Suppressor macrophage treated with lipopolysaccharide for 4 hours (primary cell): ENCODE measurements around the gene TPGS1.
A peak's percentile ranks its signal among the peaks of the same experiment; 100 is the strongest.

Source experiments
- DNase-seq: peaks from one replicate; pipeline ENCODE4 v3.0.0-alpha.2; 2020

The TPGS1 gene

DNA sequence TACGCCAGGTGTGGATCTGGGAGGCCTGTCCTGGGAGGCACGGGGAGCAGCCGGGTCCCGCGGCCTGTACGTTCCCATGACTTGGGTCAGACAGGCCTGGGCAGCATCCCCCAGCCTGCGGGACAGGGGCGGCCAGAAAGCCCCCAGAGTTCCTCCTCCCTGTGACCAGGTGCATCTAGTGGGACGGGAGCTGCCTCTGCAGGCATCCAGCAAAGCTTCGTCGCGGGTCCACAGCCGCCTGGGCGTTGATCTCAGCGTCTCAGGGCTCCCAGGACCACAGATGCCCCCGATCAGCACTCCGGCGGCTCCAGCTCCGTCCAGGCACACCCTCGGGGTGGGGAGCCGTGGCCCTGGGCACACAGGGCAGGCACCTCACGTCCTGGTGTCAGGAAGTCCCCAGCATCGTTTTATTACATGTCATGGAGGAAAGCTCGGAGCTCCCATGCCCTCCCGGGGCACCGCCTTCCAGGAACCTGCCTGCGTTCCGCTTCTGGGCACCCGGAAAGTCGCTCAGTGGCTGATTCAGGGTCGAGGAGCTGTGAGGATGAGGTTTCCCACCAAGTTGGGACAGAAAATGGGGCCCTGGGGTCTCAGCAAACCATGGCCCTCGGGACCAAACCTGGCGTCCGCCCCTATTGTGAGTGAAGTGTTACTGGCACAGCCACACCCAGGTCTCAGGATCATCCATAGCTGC, 35.0 kb downstream of the TPGS1 start:
- no peak for DNase-seq

DNA sequence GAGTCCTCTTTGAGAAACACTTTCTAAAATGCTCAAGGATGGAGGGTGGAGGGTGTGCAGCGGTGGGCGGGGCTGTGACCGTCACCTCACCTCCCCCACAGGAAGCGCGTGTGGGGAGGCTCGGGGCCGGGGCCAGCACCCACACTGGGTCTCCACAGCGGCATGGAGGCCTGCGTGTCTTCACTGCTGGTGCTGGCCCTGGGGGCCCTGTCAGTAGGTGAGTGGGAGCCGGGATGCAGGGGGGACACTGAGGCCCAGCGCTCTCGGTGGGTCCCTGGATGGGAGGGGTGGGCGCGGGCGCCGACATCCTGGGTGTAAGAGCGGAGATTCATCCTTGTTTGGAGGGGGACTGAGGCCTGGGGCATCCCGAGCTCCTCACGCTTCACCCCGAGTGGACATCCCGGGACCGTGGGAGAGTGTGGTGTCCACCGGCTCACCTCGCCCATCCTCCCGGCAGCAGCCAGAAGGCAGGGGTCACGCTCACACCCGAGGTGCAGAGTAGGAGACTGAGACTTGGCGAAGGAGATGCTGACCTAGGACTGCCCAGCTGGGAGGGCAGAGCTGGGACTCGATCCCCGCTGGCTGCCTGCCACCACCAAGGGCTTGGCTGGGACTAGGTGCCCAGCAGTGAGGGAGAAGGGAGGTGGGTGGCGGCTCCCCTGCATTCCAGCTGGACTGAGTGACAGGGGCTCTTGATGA, 36.8 kb downstream of the TPGS1 start, which contains the start of gene GZMM:
GZMM (plus strand) TSS at position 144 of the 699 bp plus-strand sequence; CDS start at position 163, 19 bp downstream.
- DNase-seq = no peak

DNA sequence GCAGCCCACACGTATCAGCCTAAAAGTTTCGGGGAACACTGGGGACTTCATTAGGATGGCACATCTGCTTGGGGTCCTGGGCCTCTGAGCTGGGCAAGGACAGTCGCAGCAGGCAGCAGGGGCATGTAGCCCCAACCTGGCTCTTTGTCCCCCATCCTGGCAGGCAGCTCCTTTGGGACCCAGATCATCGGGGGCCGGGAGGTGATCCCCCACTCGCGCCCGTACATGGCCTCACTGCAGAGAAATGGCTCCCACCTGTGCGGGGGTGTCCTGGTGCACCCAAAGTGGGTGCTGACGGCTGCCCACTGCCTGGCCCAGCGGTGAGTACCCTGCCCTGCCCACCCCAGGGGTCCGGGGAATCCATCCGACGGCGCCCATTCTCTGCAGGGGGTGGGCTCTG, 39.8 kb downstream of the TPGS1 start:
- no peak for DNase-seq

DNA sequence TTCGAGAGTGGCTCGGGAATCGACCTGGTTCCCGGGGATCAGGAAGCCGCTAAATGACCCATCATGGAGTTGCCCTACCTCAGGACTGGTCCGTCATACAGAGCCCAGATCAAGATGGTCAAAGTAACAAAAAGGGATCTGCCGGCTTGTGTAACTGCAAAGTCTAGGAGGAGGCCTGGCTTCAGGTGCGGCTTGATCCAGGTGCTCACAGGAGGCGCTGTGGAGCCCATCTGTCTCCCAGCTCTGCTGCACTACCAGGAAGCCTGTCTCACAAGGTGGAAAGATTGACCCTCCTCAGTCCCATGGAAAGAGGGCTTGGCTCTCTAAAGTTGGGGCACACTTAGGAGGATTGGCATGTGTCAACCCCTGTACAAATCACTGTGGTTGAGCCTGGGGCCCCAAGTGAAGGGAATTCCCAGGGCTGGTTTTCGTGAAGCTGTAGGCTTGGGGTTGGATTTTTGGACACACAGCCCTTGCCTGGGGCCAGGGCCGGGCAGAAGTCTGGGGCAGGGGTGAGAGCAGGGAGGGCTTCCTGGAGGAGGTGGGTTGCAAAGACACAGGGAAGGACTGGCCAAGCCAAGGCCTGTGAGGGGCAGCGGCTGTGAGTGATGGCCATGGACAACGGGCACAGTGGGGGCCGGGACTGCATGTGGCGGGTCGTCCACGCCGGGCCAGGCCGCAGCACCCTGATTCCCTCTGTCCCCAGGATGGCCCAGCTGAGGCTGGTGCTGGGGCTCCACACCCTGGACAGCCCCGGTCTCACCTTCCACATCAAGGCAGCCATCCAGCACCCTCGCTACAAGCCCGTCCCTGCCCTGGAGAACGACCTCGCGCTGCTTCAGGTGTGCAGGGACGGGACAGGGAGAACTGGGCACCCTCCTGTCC, 40.8 kb downstream of the TPGS1 start:
- no peak for DNase-seq

DNA sequence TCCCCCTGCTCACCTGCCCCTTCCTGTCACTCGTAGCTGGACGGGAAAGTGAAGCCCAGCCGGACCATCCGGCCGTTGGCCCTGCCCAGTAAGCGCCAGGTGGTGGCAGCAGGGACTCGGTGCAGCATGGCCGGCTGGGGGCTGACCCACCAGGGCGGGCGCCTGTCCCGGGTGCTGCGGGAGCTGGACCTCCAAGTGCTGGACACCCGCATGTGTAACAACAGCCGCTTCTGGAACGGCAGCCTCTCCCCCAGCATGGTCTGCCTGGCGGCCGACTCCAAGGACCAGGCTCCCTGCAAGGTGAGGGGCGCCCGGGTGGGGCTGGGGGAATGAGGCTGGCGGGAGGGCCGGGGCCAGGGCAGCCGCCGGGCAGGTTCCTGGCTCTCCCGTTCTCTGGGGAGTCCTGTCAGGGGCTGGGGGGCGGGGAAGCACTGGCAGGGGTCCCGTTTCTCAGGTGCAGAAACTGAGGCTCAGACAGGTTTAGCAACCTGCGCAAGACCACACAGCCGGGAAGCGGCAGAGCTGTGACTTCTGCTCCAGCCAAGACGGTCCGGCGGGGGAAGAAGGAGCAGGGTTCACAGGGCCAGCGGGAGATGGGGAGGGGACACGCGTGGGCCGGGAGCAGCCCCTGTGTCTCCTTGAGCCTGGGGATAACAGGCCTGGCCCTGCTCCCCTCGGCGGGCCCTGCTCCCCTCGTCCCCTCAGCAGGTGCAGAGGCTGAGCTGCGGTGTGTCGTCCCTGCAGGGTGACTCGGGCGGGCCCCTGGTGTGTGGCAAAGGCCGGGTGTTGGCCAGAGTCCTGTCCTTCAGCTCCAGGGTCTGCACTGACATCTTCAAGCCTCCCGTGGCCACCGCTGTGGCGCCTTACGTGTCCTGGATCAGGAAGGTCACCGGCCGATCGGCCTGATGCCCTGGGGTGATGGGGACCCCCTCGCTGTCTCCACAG, 41.9 kb downstream of the TPGS1 start:
- DNase-seq = no peak

GRCh38 chr19:554817-555216, 47.5 kb downstream of the TPGS1 start:
- no peak for DNase-seq

- no peak for DNase-seq
Observed at GRCh38 chr19:555474-555808, 48.1 kb downstream of the TPGS1 start.

DNA sequence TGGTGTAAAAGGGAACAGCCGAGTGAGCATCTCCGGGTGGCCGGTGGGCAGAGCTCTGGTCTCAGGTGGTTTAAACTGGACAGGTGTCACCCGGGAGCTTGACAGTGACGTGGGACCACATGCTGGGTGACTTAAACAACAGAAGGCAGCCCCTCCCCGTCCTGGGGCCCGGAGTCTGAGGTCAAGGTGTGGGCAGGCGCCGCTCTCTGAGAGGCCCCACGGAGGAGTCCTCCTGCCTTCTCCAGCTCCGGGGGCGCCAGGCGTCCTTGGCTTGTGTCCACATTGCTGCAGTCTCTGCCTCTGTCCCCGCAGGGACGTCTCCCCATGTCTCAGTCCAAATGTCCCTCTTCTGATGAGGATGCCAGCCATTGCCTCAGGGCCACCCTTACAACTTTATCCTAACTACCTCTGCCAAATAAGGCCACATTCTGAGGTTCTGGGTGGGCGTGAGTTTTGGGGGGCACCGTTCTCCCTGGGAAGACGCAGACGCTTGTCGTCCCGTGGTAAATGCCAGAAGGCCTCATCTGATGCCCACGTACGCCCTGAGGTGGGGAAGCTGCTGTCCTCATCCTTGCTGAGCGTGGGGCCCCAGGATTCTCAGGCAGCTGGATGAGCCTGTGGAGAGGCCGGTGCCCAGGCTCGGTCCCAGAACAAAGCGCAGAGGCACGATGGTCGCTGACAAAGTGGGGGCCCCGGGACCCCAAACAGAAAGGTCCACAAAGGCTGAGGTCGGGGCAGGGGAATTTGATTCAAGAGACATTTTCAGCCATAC, 49.5 kb downstream of the TPGS1 start:
- no peak for DNase-seq

DNA sequence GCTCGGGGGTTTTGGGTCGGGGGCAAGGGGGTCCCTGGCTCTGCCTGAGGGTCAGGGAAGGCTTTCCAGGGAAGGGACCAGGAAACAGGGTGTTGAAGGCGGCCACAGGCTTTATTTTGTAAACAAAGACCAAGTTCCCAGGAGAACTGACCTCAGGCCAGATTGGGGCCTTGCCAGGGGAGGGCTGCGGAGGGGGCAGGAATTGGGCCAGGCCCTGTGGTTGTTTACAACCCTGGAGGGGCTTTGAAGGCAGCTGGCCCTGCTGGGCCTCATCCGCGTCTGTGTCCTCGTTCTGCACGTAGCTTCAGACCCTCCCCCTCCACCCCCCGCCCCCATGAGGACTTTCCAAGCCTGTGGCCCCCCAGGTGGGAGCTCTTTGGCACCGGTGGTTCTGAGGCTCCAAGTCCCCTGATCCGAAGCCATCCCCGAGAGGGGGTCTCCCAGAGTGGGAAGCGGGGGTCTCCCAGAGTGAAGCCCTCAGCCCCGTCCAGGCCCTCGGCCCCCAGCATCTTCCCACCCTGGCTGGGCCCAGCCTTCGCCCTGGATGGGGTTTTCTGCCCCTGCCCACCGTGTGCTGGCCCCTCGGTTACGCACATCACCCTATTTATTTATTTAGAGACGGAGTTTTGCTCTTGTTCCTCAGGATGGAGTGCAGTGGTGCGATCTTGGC, 51.6 kb downstream of the TPGS1 start:
- DNase-seq = no peak

GRCh38 chr19:560121-560520, 52.8 kb downstream of the TPGS1 start:
- peak; percentile 10 for DNase-seq

DNA sequence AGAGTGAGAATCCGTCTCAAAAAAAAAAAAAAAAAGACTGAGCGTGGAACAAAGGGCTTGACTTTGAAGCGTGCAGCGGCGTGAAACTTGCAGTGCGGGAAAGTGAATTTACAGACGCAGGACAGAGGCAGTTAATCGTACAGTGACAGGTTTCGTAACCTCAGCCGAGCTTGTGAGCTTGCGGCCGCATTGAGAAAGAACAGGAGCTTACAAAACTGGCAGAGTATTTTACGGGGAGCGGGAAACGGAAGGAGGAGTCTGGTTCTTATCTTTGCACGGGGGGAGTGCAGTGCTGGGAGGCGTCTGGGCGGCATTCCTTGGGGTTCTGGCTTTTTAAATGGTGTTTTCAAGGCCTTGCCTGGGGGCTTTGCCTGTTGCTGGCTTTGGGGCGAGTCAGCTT, 59.1 kb downstream of the TPGS1 start:
- peak; percentile 71 for DNase-seq

GRCh38 chr19:566844-567243, 59.5 kb downstream of the TPGS1 start:
- no peak for DNase-seq

GRCh38 chr19:567296-567900, 60.1 kb downstream of the TPGS1 start:
- DNase-seq = no peak
